ENCODE measurements around the gene TRMT44. TPM values are rescaled to one million over a fixed set of nuclear protein-coding genes. Genes with fewer than 3 reads are reported as not detected.

TRMT44 gene
- total RNA-seq, 6 donors from 2014 or later, result 22.8 to 81.7 (median 30.2) TPM

- Histone ChIP-seq H3K36me3 (no peaks in the 10 kb centered on the region), H3K9me3 (no peaks in the 10 kb centered on the region), H3K27ac (peak overlapping the region; percentile 42 to 96 (median 66)), H3K27me3 (no peaks in the 10 kb centered on the region), H3K4me1 (peaks cover 31 to 74% (median 53%) of the 10 kb centered on the region in 4 donors), H3K4me3 (peak overlapping the region in 2 of 4 donors; percentile 5 to 24)
- peak in 1 of 2 donors; percentile 50 for DNase-seq
- ATAC-seq (ENCODE audit: low FRiP score in 2 of 2), result no peak
- TF ChIP-seq POLR2A (IDR thresholded peaks at IDR 0.05) (no peak), CTCF (IDR thresholded peaks at IDR 0.05) (peak in 4 of 6 experiments; percentile 8 to 53 (median 30)), EP300 (IDR thresholded peaks at IDR 0.05) (no peak), POLR2AphosphoS5 (IDR thresholded peaks at IDR 0.05) (no peak)
- 23 to 57% methylated on average over 13 of the region's 13 CpGs for WGBS, 2 donors
Measured at GRCh38 chr4:8437281-8437680, 3.3 kb upstream of the TRMT44 start.

GRCh38 chr4:8438743-8439142 is 1.8 kb upstream of the TRMT44 start:
- TF ChIP-seq EP300 (IDR thresholded peaks at IDR 0.05) (no peak), POLR2A (IDR thresholded peaks at IDR 0.05) (no peak)
- ATAC-seq (ENCODE audit: low FRiP score in 2 of 2), result peak in 1 of 2 donors; percentile 49
- Histone ChIP-seq H3K4me3 (no peak overlapping the region), H3K9me3 (no peaks in the 10 kb centered on the region), H3K27ac (peak overlapping the region; percentile 20 to 96 (median 57)), H3K27me3 (no peaks in the 10 kb centered on the region), H3K36me3 (no peaks in the 10 kb centered on the region), H3K4me1 (peaks cover 35 to 84% (median 57%) of the 10 kb centered on the region in 4 donors)
- WGBS, 2 donors, result 69 to 70% methylated on average over 11 of the region's 11 CpGs
- no peak for DNase-seq

- no peak for DNase-seq
- Histone ChIP-seq H3K27ac (peak overlapping the region; percentile 88 to 96 (median 92)), H3K36me3 (no peaks in the 10 kb centered on the region), H3K9me3 (no peaks in the 10 kb centered on the region), H3K4me3 (peak overlapping the region in 1 of 4 donors; percentile 99), H3K4me1 (peaks cover 35 to 82% (median 55%) of the 10 kb centered on the region in 4 donors), H3K27me3 (no peaks in the 10 kb centered on the region)
- WGBS, 2 donors, result 42 to 51% methylated on average over 3 of the region's 3 CpGs
- no peak for ATAC-seq (ENCODE audit: low FRiP score in 2 of 2)
- TF ChIP-seq CTCF (IDR thresholded peaks at IDR 0.05), result no peak
Measured at GRCh38 chr4:8439168-8439567, 1.4 kb upstream of the TRMT44 start.

- TF ChIP-seq EP300 (IDR thresholded peaks at IDR 0.05) (no peak), POLR2A (IDR thresholded peaks at IDR 0.05) (no peak), POLR2AphosphoS5 (IDR thresholded peaks at IDR 0.05) (no peak), CTCF (IDR thresholded peaks at IDR 0.05) (no peak)
- H3K27ac ChIP-seq, result peak overlapping the region; percentile 88 to 96 (median 92)
- ATAC-seq (ENCODE audit: low FRiP score in 2 of 2) (peak; percentile 65 to 66), DNase-seq (peak in 1 of 2 donors; percentile 48)
- H3K4me1 ChIP-seq, result peaks cover 31 to 77% (median 52%) of the 10 kb centered on the region in 4 donors
- 2 to 25% methylated on average over 12 of the region's 12 CpGs for WGBS, 2 donors
- H3K27me3 ChIP-seq, result no peaks in the 10 kb centered on the region
- H3K9me3 ChIP-seq, result no peaks in the 10 kb centered on the region
- peak overlapping the region; percentile 12 to 99 (median 90) for H3K4me3 ChIP-seq
- H3K36me3 ChIP-seq, result peaks cover 0 to 5% (median 0%) of the 10 kb centered on the region in 4 donors
Measured at GRCh38 chr4:8439914-8440491, 574 bp upstream of the TRMT44 start.

- Histone ChIP-seq H3K9me3 (no peaks in the 10 kb centered on the region), H3K4me3 (peak overlapping the region; percentile 83 to 100 (median 98)), H3K4me1 (peaks cover 25 to 61% (median 44%) of the 10 kb centered on the region in 4 donors), H3K27me3 (no peaks in the 10 kb centered on the region), H3K36me3 (peaks cover 0 to 11% (median 6%) of the 10 kb centered on the region in 4 donors), H3K27ac (peak overlapping the region in 1 of 4 donors; percentile 88)
- no peak for TF ChIP-seq POLR2A (IDR thresholded peaks at IDR 0.05)
- TF ChIP-seq CTCF (IDR thresholded peaks at IDR 0.05), result no peak
- TF ChIP-seq POLR2AphosphoS5 (IDR thresholded peaks at IDR 0.05), result no peak
- no peak for TF ChIP-seq EP300 (IDR thresholded peaks at IDR 0.05)
- DNase-seq (no peak), ATAC-seq (ENCODE audit: low FRiP score in 2 of 2) (no peak)
- 51 to 60% methylated on average over 17 of the region's 17 CpGs for WGBS, 2 donors
Measured at GRCh38 chr4:8441499-8442091, 1.0 kb downstream of the TRMT44 start.
